ENCODE results near the gene EXOC3L1. TPM values are rescaled to one million over a fixed set of nuclear protein-coding genes. Genes with fewer than 3 reads are reported as not detected.

EXOC3L1 gene
- total and polyA plus RNA-seq, 2 of the 13 experiments (the other 11 are each of a cell fraction or from before 2014, with no cell fraction given) = 0.12 TPM; not detected in 1

DNA sequence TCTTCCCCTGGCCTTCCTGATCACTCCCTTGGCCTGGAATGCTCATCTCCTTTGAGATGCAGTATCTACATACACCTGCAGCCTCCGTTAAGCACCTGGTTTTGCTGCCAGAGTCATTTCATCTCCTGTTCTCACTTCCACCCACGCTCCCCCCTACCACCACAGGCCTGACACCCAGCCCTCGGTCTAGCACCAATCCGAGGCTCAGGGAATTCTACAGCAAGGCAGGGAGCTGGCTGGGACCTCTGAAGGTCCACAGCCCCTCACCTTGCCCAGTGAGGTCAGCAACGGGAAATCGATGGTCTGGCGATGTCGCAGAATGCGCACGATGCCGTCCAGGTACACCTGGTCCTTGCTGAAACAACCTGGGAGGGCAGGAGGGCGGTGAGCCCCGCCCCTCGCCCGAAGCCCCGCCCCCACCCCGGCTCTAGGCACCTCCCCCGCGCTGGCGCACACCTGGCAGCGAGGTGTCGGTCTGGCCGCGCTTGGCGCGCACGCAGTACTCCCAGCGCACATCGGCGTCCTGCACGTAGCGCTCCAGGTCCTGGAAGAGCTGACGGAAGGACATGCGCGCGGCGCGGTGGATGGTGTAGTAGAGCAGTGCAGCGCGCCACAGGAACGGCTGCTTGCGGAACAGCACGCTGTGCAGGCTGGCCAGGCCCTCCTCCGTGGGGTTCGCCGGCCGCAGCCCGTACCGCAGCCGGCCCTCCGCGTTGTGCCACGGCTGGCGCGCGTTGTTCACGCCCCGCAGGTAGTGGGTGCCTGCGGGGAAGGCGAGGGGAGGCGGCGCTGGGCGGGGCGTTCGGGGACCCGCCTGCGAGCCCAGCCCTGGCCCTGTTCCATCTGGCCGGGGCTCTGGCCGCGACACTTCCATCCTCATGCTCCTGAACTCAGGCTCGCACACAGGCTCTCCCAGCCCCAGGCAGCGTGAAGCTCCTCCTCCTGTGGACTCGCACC, 11.9 kb downstream of the EXOC3L1 start:
- in situ Hi-C loops (cut with HindIII; ENCODE audit: extremely low pct_ligation_motif_present, low pct_unique_long_range_greater_than_20kb) = no loop called here
- Histone ChIP-seq H3K9me3 (ENCODE audit: low read length) (no peaks in the 10 kb centered on the region), H3K9ac (ENCODE audit: insufficient read depth, low read depth, low read length) (peak overlapping the region; percentile 36), H3K4me2 (ENCODE audit: low read depth, low read length) (peak overlapping the region; percentile 77), H3K36me3 (replicated peaks in 1 of 2; ENCODE audit: control insufficient read depth in 1 of 2, insufficient read depth in 2 of 2, low read length in 2 of 2) (no peaks in the 10 kb centered on the region; a peak in 1 of 5 replicates), H3K4me1 (ENCODE audit: insufficient read depth, low read length) (peaks cover 47% of the 10 kb centered on the region), H2AFZ (ENCODE audit: low read length) (no peak overlapping the region), H3K27me3 (ENCODE audit: control insufficient read depth in 1 of 2, insufficient read depth in 2 of 2, low read length in 2 of 2) (no peaks in the 10 kb centered on the region), H3K27ac (ENCODE audit: extremely low read length, insufficient read depth, low read length) (no peak overlapping the region), H4K20me1 (ENCODE audit: insufficient read depth, low read length) (no peaks in the 10 kb centered on the region; the same call in 1 of the 2 replicates), H3K4me3 (replicated peaks in 1 of 3; ENCODE audit: insufficient read depth in 1 of 3, low read depth in 2 of 3, low read length in 3 of 3) (peak overlapping the region; percentile 46 to 73 (median 67)), H3K79me2 (ENCODE audit: insufficient read depth, low read length) (no peaks in the 10 kb centered on the region)
- WGBS (ENCODE audit: low lambda C conversion rate) = 16% methylated on average over 26 of the region's 73 CpGs
- ATAC-seq (peak; percentile 71), DNase-seq (ENCODE audit: low spot score) (peak; percentile 65), FAIRE-seq (no peak)
- BruUV-seq (replicated peaks) = no TSS peak
- intact Hi-C loops (cut with micrococcal nuclease; ENCODE audit: unreplicated experiment) = no loop called here
- ChIA-PET CTCF (ENCODE audit: low intra/inter-chr PET ratio, low total read pairs) (no interaction called here), POLR2A (interaction anchor here (2.0 kb wide), 1 partner anchor 17 kb away, joined by 11 read pairs; no protein-coding TSS in a partner anchor)
- TF ChIP-seq ZNF792 (CRISPR knock-in tag; IDR thresholded peaks at IDR 0.05) (no peak), ZC3H13 (CRISPR knock-in tag; IDR thresholded peaks at IDR 0.05) (peak; percentile 93), ZBTB44 (CRISPR knock-in tag; IDR thresholded peaks at IDR 0.05) (no peak), STAT6 (CRISPR knock-in tag; IDR thresholded peaks at IDR 0.05; ENCODE audit: borderline replicate concordance) (no peak), TBL1XR1 (IDR thresholded peaks at IDR 0.05; ENCODE audit: borderline replicate concordance, low read length, partially characterized antibody) (no peak), SNAPC2 (CRISPR knock-in tag; IDR thresholded peaks at IDR 0.05) (no peak), KAT2B (IDR thresholded peaks at IDR 0.05; ENCODE audit: borderline replicate concordance, low read depth, low read length) (no peak), MLLT10 (CRISPR knock-in tag; IDR thresholded peaks at IDR 0.05) (no peak), ZNF782 (CRISPR knock-in tag; IDR thresholded peaks at IDR 0.05; ENCODE audit: borderline replicate concordance) (no peak), GTF2F1 (IDR thresholded peaks at IDR 0.05; ENCODE audit: low read length) (no peak), FOXJ3 (CRISPR knock-in tag; IDR thresholded peaks at IDR 0.05; ENCODE audit: borderline replicate concordance) (no peak), CENPX (CRISPR knock-in tag; IDR thresholded peaks at IDR 0.05) (no peak), TP53 (CRISPR knock-in tag; conservative IDR thresholded peaks at IDR 0.05) (no peak), HNF1A (IDR thresholded peaks at IDR 0.05; ENCODE audit: low read depth) (no peak), HNF1A (CRISPR knock-in tag; IDR thresholded peaks at IDR 0.05; ENCODE audit: borderline replicate concordance) (peak; percentile 76), NFKBIZ (CRISPR knock-in tag; IDR thresholded peaks at IDR 0.05) (no peak)

Data from HepG2 (cell line).